Vagina (tissue), 2 donors: ENCODE measurements around the gene ARF3. TPM values are rescaled to one million over a fixed set of nuclear protein-coding genes. Genes with fewer than 3 reads are reported as not detected.

Source experiments
- DNase-seq, 2 donors: peaks; one replicate each; pipeline ENCODE4 v3.0.0-alpha.2; 2017; ENCODE audit errors: extremely low spot score in 2 of 2
- H3K27ac ChIP-seq: fragments of 200-600 bp; sonication (generic); one replicate; pipeline ENCODE4 v1.5.1; 2019
- H3K27me3 ChIP-seq: fragments of 200-600 bp; sonication (generic); one replicate; pipeline ENCODE4 v1.5.1; 2019
- H3K36me3 ChIP-seq, 2 donors: fragments of 200-600 bp; sonication (generic); one replicate each; pipeline ENCODE4 v1.5.1; 2017 to 2019
- H3K4me1 ChIP-seq: fragments of 200-600 bp; sonication (generic); one replicate; pipeline ENCODE4 v1.5.1; 2019
- H3K4me3 ChIP-seq, 2 donors: fragments of 200-600 bp; sonication (generic); 1 replicate in 1 of 2; 2 replicates in 1 of 2; pipeline ENCODE4 v1.5.1; 2016 to 2019
- H3K9me3 ChIP-seq: fragments of 200-600 bp; sonication (generic); one replicate; pipeline ENCODE4 v1.5.1; 2019
- CTCF ChIP-seq, 3 experiments: fragments of 450-650 bp in 2 of 3; fragments of 200-600 bp in 1 of 3; sonication (generic) in 1 of 3; IDR thresholded peaks; one replicate each; pipeline ENCODE4 v1.5.1; 2017 to 2019; ENCODE audit warnings: antibody characterized with exemption in 3 of 3, mild to moderate bottlenecking in 2 of 3, moderate library complexity in 2 of 3
- POLR2A ChIP-seq, 2 donors: fragments of 450-650 bp; IDR thresholded peaks; one replicate each; pipeline ENCODE4 v1.6.1; 2017; ENCODE audit warnings: antibody characterized with exemption in 2 of 2, mild to moderate bottlenecking in 2 of 2, moderate library complexity in 2 of 2
- POLR2AphosphoS5 ChIP-seq, 2 donors: sonication (generic); formaldehyde crosslinking; IDR thresholded peaks; one replicate each; pipeline ENCODE4 v1.9.0; 2017; ENCODE audit warnings: antibody characterized with exemption in 2 of 2, mild to moderate bottlenecking in 2 of 2, low read depth in 1 of 2; ENCODE audit not compliant: insufficient read depth in 1 of 2
- intact Hi-C: fragments of 100-400 bp; cut with DNase I; formaldehyde crosslinking; loops from one replicate; pipeline ENCODE4 v1.15.1; 2023
- total RNA-seq: library from RNA; depleted of rRNA; stranded (reverse); fragments of >200 nt; gene quantifications from one replicate; pipeline ENCODE4 v1.2.3, GENCODE V29; 2016

ARF3 gene
- total RNA-seq, 1 donor from 2014 or later, result 56.2 TPM

GRCh38 chr12:48988030-48988649 lies 30.9 kb upstream of the ARF3 start:
- Histone ChIP-seq H3K9me3 (no peaks in the 10 kb centered on the region), H3K27ac (no peak overlapping the region), H3K4me1 (no peaks in the 10 kb centered on the region), H3K36me3 (no peaks in the 10 kb centered on the region), H3K4me3 (no peak overlapping the region), H3K27me3 (no peaks in the 10 kb centered on the region)
- no peak for TF ChIP-seq POLR2A (IDR thresholded peaks at IDR 0.05)
- TF ChIP-seq CTCF (IDR thresholded peaks at IDR 0.05), result peak; percentile 44 to 60 (median 57)
- intact Hi-C loops, result no loop called here
- no peak for DNase-seq

DNA sequence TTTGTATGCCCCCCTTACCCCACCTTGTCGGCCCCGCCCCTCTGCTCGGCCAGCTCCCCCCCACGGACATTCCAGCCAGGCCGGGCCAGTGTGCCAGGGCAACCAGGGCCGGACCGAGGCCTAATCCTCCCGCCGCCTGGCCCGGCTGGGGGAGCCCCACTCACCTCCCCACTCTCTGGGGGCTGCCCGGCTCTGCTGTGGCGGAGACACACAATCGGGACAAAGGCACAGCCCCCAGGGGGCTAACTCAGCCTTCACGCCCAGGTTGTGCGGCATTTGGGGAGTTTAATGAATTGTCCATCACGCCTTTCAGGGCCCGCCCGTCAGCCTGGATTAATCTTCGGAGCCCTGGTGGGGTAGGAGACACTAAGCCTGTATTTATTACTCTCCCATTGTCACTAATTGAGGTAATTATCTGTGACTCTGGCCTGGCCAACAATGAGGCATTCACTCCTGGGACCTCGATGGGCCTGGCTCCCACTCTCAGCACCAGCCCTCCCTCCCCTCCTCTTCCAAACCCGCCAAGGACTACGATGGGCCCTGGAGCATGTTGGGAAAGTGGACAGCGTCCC lies 29.5 kb upstream of the ARF3 start:
- intact Hi-C loops, result no loop called here

DNA sequence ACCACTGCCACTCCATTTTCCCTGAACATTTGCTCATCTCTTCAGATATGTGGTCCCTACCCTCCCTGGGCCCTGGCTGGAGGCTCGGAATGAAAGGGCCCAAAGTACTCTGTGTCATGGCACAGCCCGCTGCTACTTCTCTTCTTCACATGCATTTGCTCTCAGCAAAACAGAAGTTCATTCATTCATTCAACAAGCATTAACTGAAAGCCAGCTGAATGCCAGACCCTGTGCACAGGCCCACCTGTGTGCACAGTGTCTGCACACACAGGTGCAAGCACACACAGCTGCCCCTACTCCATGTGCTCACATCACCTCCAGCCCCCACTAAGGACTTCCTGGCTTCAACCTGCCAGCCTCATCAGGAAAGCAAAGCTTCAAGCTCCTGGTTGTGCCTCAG lies 28.6 kb upstream of the ARF3 start:
- H3K36me3 ChIP-seq, result no peaks in the 10 kb centered on the region
- no peaks in the 10 kb centered on the region for H3K27me3 ChIP-seq
- no peak overlapping the region for H3K27ac ChIP-seq
- intact Hi-C loops, result no loop called here
- no peak overlapping the region for H3K4me3 ChIP-seq
- H3K4me1 ChIP-seq, result peaks cover 8% of the 10 kb centered on the region
- TF ChIP-seq POLR2A (IDR thresholded peaks at IDR 0.05), result no peak
- no peak for TF ChIP-seq CTCF (IDR thresholded peaks at IDR 0.05)
- no peak for TF ChIP-seq POLR2AphosphoS5 (IDR thresholded peaks at IDR 0.05; ENCODE audit: insufficient read depth in 1 of 2, low read depth in 1 of 2)
- no peak for DNase-seq
- no peaks in the 10 kb centered on the region for H3K9me3 ChIP-seq

More for the DNA sequence above, 29.5 kb upstream of the ARF3 start:
- H3K9me3 ChIP-seq, result no peaks in the 10 kb centered on the region
- no peaks in the 10 kb centered on the region for H3K36me3 ChIP-seq
- H3K4me3 ChIP-seq, result no peak overlapping the region
- no peak for TF ChIP-seq POLR2A (IDR thresholded peaks at IDR 0.05)
- no peak for TF ChIP-seq POLR2AphosphoS5 (IDR thresholded peaks at IDR 0.05; ENCODE audit: insufficient read depth in 1 of 2, low read depth in 1 of 2)
- no peak for TF ChIP-seq CTCF (IDR thresholded peaks at IDR 0.05)
- H3K27ac ChIP-seq, result no peak overlapping the region
- no peaks in the 10 kb centered on the region for H3K27me3 ChIP-seq
- H3K4me1 ChIP-seq, result no peaks in the 10 kb centered on the region
- DNase-seq, result no peak

- Histone ChIP-seq H3K9me3 (no peaks in the 10 kb centered on the region), H3K27me3 (no peaks in the 10 kb centered on the region), H3K27ac (no peak overlapping the region), H3K4me1 (peaks cover 12% of the 10 kb centered on the region), H3K4me3 (no peak overlapping the region), H3K36me3 (no peaks in the 10 kb centered on the region)
- TF ChIP-seq POLR2AphosphoS5 (IDR thresholded peaks at IDR 0.05; ENCODE audit: insufficient read depth in 1 of 2, low read depth in 1 of 2) (no peak), POLR2A (IDR thresholded peaks at IDR 0.05) (no peak), CTCF (IDR thresholded peaks at IDR 0.05) (no peak)
- intact Hi-C loops, result no loop called here
- no peak for DNase-seq
These were observed 28.2 kb upstream of the ARF3 start for GRCh38 chr12:48985475-48985897.

DNA sequence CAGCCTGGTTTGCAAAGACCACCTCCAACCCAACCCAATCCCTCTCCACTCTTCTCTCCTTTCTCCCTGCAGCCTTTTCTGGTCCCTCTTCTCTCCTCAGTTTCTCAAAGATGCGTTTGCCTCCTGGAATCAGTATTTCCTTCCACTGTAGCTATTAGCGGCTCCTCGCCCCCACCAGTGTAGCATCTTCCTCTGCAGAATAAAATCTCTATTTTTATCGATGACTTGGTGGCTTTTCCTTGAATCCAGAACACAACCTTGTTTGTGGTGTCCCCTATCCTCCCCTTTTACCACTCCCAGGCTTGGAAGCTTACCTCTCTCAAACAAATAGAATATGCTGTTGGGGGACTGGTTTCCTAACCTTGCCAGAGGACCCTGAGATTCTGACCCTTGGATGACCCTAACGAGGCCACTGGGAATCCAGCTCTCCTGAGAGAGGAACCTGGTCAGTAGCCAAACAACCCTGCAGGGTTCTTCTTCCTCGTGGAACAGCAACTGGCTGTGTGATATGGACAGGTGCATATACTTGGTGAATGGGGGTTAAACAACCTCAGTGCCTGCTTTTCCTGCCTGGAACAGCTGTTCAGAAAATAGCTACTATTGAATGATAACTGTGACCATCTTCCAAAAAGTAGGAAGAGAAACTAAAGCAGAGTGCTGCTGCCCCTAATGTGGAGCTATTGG lies 25.3 kb upstream of the ARF3 start:
- no peaks in the 10 kb centered on the region for H3K36me3 ChIP-seq
- H3K27ac ChIP-seq, result no peak overlapping the region
- H3K4me1 ChIP-seq, result peaks cover 41% of the 10 kb centered on the region
- H3K9me3 ChIP-seq, result no peaks in the 10 kb centered on the region
- TF ChIP-seq POLR2AphosphoS5 (IDR thresholded peaks at IDR 0.05; ENCODE audit: insufficient read depth in 1 of 2, low read depth in 1 of 2) (no peak), CTCF (IDR thresholded peaks at IDR 0.05) (no peak), POLR2A (IDR thresholded peaks at IDR 0.05) (no peak)
- H3K4me3 ChIP-seq, result no peak overlapping the region
- DNase-seq, result no peak
- intact Hi-C loops, result no loop called here
- H3K27me3 ChIP-seq, result peaks cover 11% of the 10 kb centered on the region
